DMS79 (cell line): Measurements from ENCODE around the gene C2CD4B.

ENCODE experiments used
- DNase-seq: peaks from one replicate; lab custom pipeline; 2025; lab: John Stamatoyannopoulos, UW

The C2CD4B gene

GRCh38 chr15:62147551-62147950 lies 17.5 kb downstream of the C2CD4B start:
- DNase-seq, result no peak

GRCh38 chr15:62147149-62147548 lies 17.9 kb downstream of the C2CD4B start:
- no peak for DNase-seq

GRCh38 chr15:62145015-62145735 lies 19.9 kb downstream of the C2CD4B start:
- DNase-seq, result no peak

- DNase-seq, result no peak
Observed at GRCh38 chr15:62142736-62143135, 22.3 kb downstream of the C2CD4B start.

- no peak for DNase-seq
Observed at GRCh38 chr15:62141643-62142588, 23.2 kb downstream of the C2CD4B start.

- DNase-seq, result no peak
Observed at GRCh38 chr15:62141200-62141599, 23.9 kb downstream of the C2CD4B start.

- no peak for DNase-seq
Observed at GRCh38 chr15:62138124-62138523, 27.0 kb downstream of the C2CD4B start.

- DNase-seq, result no peak
Observed at GRCh38 chr15:62136911-62137865, 27.9 kb downstream of the C2CD4B start.

GRCh38 chr15:62135532-62136134 lies 29.5 kb downstream of the C2CD4B start:
- no peak for DNase-seq

- DNase-seq, result no peak
Observed at GRCh38 chr15:62133141-62133540, 31.9 kb downstream of the C2CD4B start.

GRCh38 chr15:62128916-62129315 lies 36.2 kb downstream of the C2CD4B start:
- no peak for DNase-seq

- no peak for DNase-seq
Observed at GRCh38 chr15:62126364-62126763, 38.7 kb downstream of the C2CD4B start.

- DNase-seq, result no peak
Observed at GRCh38 chr15:62125773-62126172, 39.3 kb downstream of the C2CD4B start.

- no peak for DNase-seq
Observed at GRCh38 chr15:62124973-62125303, 40.1 kb downstream of the C2CD4B start.

GRCh38 chr15:62124176-62124972 lies 40.7 kb downstream of the C2CD4B start:
- DNase-seq, result no peak

GRCh38 chr15:62122249-62122648 lies 42.8 kb downstream of the C2CD4B start:
- DNase-seq, result no peak

GRCh38 chr15:62121273-62122015 lies 43.6 kb downstream of the C2CD4B start:
- DNase-seq, result no peak

- DNase-seq, result no peak
Observed at GRCh38 chr15:62120776-62121175, 44.3 kb downstream of the C2CD4B start.

GRCh38 chr15:62119874-62120273 lies 45.2 kb downstream of the C2CD4B start:
- DNase-seq, result no peak

- no peak for DNase-seq
Observed at GRCh38 chr15:62119227-62119864, 45.7 kb downstream of the C2CD4B start.
